AG09319 (cell line): Measurements from ENCODE around the gene NBEA.
"Not testable (repeated sequence)": the region's sequence is repeated elsewhere in the genome, so short reads cannot be mapped to it uniquely, and the experiment has no call there.

ENCODE experiments used
- DNase-seq: peaks from one replicate; pipeline ENCODE4 v3.0.0-alpha.2; 2010; ENCODE audit warnings: low read depth; ENCODE audit errors: extremely low read depth
- CTCF ChIP-seq: IDR thresholded peaks from 2 replicates; pipeline ENCODE4 v1.5.1; 2011; ENCODE audit warnings: low read depth, mild to moderate bottlenecking, inconsistent platforms, low read length, moderate library complexity

Gene NBEA

GRCh38 chr13:34990399-34991214, 48.5 kb downstream of the NBEA start:
- no peak for TF ChIP-seq CTCF
- no peak for DNase-seq

- TF ChIP-seq CTCF: no peak
- DNase-seq: no peak
Observed at GRCh38 chr13:34993470-34993869, 51.4 kb downstream of the NBEA start.

GRCh38 chr13:35003734-35004133, 61.7 kb downstream of the NBEA start:
- DNase-seq: not testable (repeated sequence)

- TF ChIP-seq CTCF: no peak
- DNase-seq: no peak
Observed at GRCh38 chr13:35005051-35005450, 63.0 kb downstream of the NBEA start.

- no peak for TF ChIP-seq CTCF
Observed at GRCh38 chr13:35014606-35015213, 72.6 kb downstream of the NBEA start.

GRCh38 chr13:35016362-35017112, 74.5 kb downstream of the NBEA start:
- no peak for DNase-seq
- TF ChIP-seq CTCF: no peak

More at GRCh38 chr13:35014606-35015213, 72.6 kb downstream of the NBEA start:
- DNase-seq: no peak

- TF ChIP-seq CTCF: no peak
- no peak for DNase-seq
Observed at GRCh38 chr13:35025314-35025713, 83.2 kb downstream of the NBEA start.
